Eye (tissue), 1 donor: ENCODE results near the gene SH2B3.

Source experiments
- DNase-seq: peaks from one replicate; pipeline ENCODE4 v3.0.0-alpha.2; 2015

Gene SH2B3

GRCh38 chr12:111409780-111410430, 4.2 kb downstream of the SH2B3 start:
- no peak for DNase-seq

GRCh38 chr12:111410431-111411184, 4.9 kb downstream of the SH2B3 start:
- DNase-seq = no peak

GRCh38 chr12:111411185-111411764, 5.6 kb downstream of the SH2B3 start:
- DNase-seq = no peak

- DNase-seq = no peak
Observed at GRCh38 chr12:111412007-111412829, 6.5 kb downstream of the SH2B3 start.

GRCh38 chr12:111412830-111413441, 7.2 kb downstream of the SH2B3 start:
- no peak for DNase-seq

- DNase-seq = peak; percentile 63
Observed at GRCh38 chr12:111413442-111414086, 7.8 kb downstream of the SH2B3 start.

- no peak for DNase-seq
Observed at GRCh38 chr12:111414711-111415252, 9.1 kb downstream of the SH2B3 start.

- no peak for DNase-seq
Observed at GRCh38 chr12:111417290-111417689, 11.6 kb downstream of the SH2B3 start.

GRCh38 chr12:111417784-111418593, 12.3 kb downstream of the SH2B3 start:
- DNase-seq = no peak

GRCh38 chr12:111418594-111418880, 12.8 kb downstream of the SH2B3 start:
- no peak for DNase-seq

GRCh38 chr12:111419784-111420183, 14.1 kb downstream of the SH2B3 start:
- DNase-seq = no peak

GRCh38 chr12:111420494-111420893, 14.8 kb downstream of the SH2B3 start:
- DNase-seq = no peak

GRCh38 chr12:111424189-111424792, 18.6 kb downstream of the SH2B3 start:
- DNase-seq = no peak

GRCh38 chr12:111424793-111425251, 19.1 kb downstream of the SH2B3 start:
- DNase-seq = no peak

- DNase-seq = no peak
Observed at GRCh38 chr12:111425655-111426054, 19.9 kb downstream of the SH2B3 start.

- DNase-seq = no peak
Observed at GRCh38 chr12:111426344-111427185, 20.8 kb downstream of the SH2B3 start.

GRCh38 chr12:111427417-111428074, 21.8 kb downstream of the SH2B3 start:
- no peak for DNase-seq

- DNase-seq = no peak
Observed at GRCh38 chr12:111428081-111428727, 22.5 kb downstream of the SH2B3 start.

GRCh38 chr12:111428728-111429175, 23.0 kb downstream of the SH2B3 start:
- no peak for DNase-seq
